HEK293 (cell line): ENCODE results near the gene TOMM40.

Experiments
- CTCF ChIA-PET: fragments of 350-600 bp; formaldehyde crosslinking; extraction: SDS; loops from one replicate; lab custom pipeline; 2021; ENCODE audit warnings: antibody characterized with exemption; lab: Yijun Ruan, JAX
- POLR2A ChIA-PET: fragments of 300-600 bp; formaldehyde crosslinking; extraction: SDS; loops from one replicate; lab custom pipeline; 2020; ENCODE audit warnings: antibody characterized with exemption, inconsistent platforms; lab: Yijun Ruan, JAX
- H3K27ac ChIP-seq: fragments of 200-500 bp; sonication (Bioruptor generic); 2 replicates; pipeline ENCODE4 v1.5.1; 2014; ENCODE audit warnings: low read depth, low read length, control low read depth, inconsistent platforms; ENCODE audit errors: extremely low read depth
- H3K36me3 ChIP-seq, 2 experiments: fragments of 200-500 bp in 1 of 2; sonication (Bioruptor generic) in 1 of 2; 1 replicate in 1 of 2; 2 replicates in 1 of 2; pipeline ENCODE4 v1.5.1; 2014 to 2017; ENCODE audit warnings: inconsistent platforms in 2 of 2, low read length in 2 of 2; ENCODE audit not compliant: control insufficient read depth in 2 of 2, insufficient read depth in 1 of 2
- H3K4me1 ChIP-seq: fragments of 200-500 bp; sonication (Bioruptor generic); 2 replicates; pipeline ENCODE4 v1.5.1; 2014; ENCODE audit warnings: mild to moderate bottlenecking, low read length, inconsistent platforms; ENCODE audit not compliant: control insufficient read depth, insufficient read depth
- H3K4me3 ChIP-seq: 2 replicates; pipeline ENCODE4 v1.5.1; 2011; ENCODE audit warnings: low read depth, mild to moderate bottlenecking, control low read depth, low read length, moderate library complexity
- H3K9me3 ChIP-seq: fragments of 200-500 bp; sonication (Bioruptor generic); 2 replicates; pipeline ENCODE4 v1.5.1; 2014; ENCODE audit warnings: low read depth, low read length, inconsistent platforms; ENCODE audit not compliant: control insufficient read depth, insufficient read depth
- HOXC10 ChIP-seq: sonication (generic); formaldehyde crosslinking; IDR thresholded peaks from 2 replicates; pipeline ENCODE4 v1.8.1; 2023; ENCODE audit warnings: mild to moderate bottlenecking, missing genetic modification reagents
- HOXD13 ChIP-seq: sonication (generic); formaldehyde crosslinking; IDR thresholded peaks from 2 replicates; pipeline ENCODE4 v1.8.0; 2022; ENCODE audit warnings: missing genetic modification reagents, borderline replicate concordance
- KLF1 ChIP-seq: fragments of 450-650 bp; formaldehyde crosslinking; IDR thresholded peaks from 2 replicates; pipeline ENCODE4 v1.5.1; 2016; ENCODE audit warnings: missing biosample characterization, missing genetic modification characterization
- KLF16 ChIP-seq: fragments of 450-650 bp; formaldehyde crosslinking; IDR thresholded peaks from 2 replicates; pipeline ENCODE4 v1.5.1; 2017; ENCODE audit warnings: missing biosample characterization, missing genetic modification characterization
- KLF9 ChIP-seq: fragments of 450-650 bp; formaldehyde crosslinking; IDR thresholded peaks from 2 replicates; pipeline ENCODE4 v1.5.1; 2016; ENCODE audit warnings: missing biosample characterization, missing genetic modification characterization, low read depth
- PRDM4 ChIP-seq: fragments of 450-650 bp; formaldehyde crosslinking; IDR thresholded peaks from 2 replicates; pipeline ENCODE4 v1.5.1; 2017; ENCODE audit warnings: missing biosample characterization, missing genetic modification characterization
- ZNF138 ChIP-seq: fragments of 450-650 bp; formaldehyde crosslinking; IDR thresholded peaks from 2 replicates; pipeline ENCODE4 v1.5.1; 2016; ENCODE audit warnings: missing biosample characterization, missing genetic modification characterization, borderline replicate concordance
- ZNF18 ChIP-seq: fragments of 450-650 bp; formaldehyde crosslinking; IDR thresholded peaks from 2 replicates; pipeline ENCODE4 v1.5.1; 2016; ENCODE audit warnings: missing biosample characterization, missing genetic modification characterization
- ZNF19 ChIP-seq: fragments of 450-650 bp; formaldehyde crosslinking; IDR thresholded peaks from 2 replicates; pipeline ENCODE4; 2016; ENCODE audit warnings: missing biosample characterization, missing genetic modification characterization, low read depth
- ZNF26 ChIP-seq: fragments of 450-650 bp; formaldehyde crosslinking; IDR thresholded peaks from 2 replicates; pipeline ENCODE4 v1.5.1; 2016; ENCODE audit warnings: missing biosample characterization, missing genetic modification characterization
- ZNF324 ChIP-seq: fragments of 450-650 bp; formaldehyde crosslinking; IDR thresholded peaks from 2 replicates; pipeline ENCODE4 v1.5.1; 2016; ENCODE audit warnings: missing biosample characterization, missing genetic modification characterization
- ZNF398 ChIP-seq: fragments of 450-650 bp; formaldehyde crosslinking; IDR thresholded peaks from 2 replicates; pipeline ENCODE4 v1.5.1; 2017; ENCODE audit warnings: missing biosample characterization, missing genetic modification characterization
- ZNF488 ChIP-seq: fragments of 450-650 bp; formaldehyde crosslinking; IDR thresholded peaks from 2 replicates; pipeline ENCODE4 v1.5.1; 2016; ENCODE audit warnings: missing biosample characterization, missing genetic modification characterization
- ZNF561 ChIP-seq: fragments of 450-650 bp; IDR thresholded peaks from 2 replicates; pipeline ENCODE4 v1.5.1; 2018; ENCODE audit warnings: missing biosample characterization, missing genetic modification characterization, borderline replicate concordance
- ZNF580 ChIP-seq: fragments of 450-650 bp; formaldehyde crosslinking; IDR thresholded peaks from 2 replicates; pipeline ENCODE4 v1.5.1; 2016; ENCODE audit warnings: missing biosample characterization, missing genetic modification characterization
- ZNF623 ChIP-seq: fragments of 450-650 bp; formaldehyde crosslinking; IDR thresholded peaks from 2 replicates; pipeline ENCODE4 v1.5.1; 2016; ENCODE audit warnings: missing biosample characterization, missing genetic modification characterization
- ZNF624 ChIP-seq: fragments of 450-650 bp; formaldehyde crosslinking; IDR thresholded peaks from 2 replicates; pipeline ENCODE4 v1.5.1; 2017; ENCODE audit warnings: missing biosample characterization, missing genetic modification characterization
- ZNF629 ChIP-seq: fragments of 450-650 bp; formaldehyde crosslinking; IDR thresholded peaks from 2 replicates; pipeline ENCODE4 v1.5.1; 2017; ENCODE audit warnings: missing biosample characterization, missing genetic modification characterization
- ZNF645 ChIP-seq: fragments of 450-650 bp; formaldehyde crosslinking; IDR thresholded peaks from 2 replicates; pipeline ENCODE4; 2016; ENCODE audit warnings: missing biosample characterization, missing genetic modification characterization
- ZNF792 ChIP-seq: fragments of 450-650 bp; formaldehyde crosslinking; IDR thresholded peaks from 2 replicates; pipeline ENCODE4 v1.5.1; 2016; ENCODE audit warnings: missing biosample characterization, missing genetic modification characterization

TOMM40 gene

GRCh38 chr19:44948763-44949374, 57.8 kb downstream of the TOMM40 start:
- ChIA-PET CTCF (interaction anchor here (1.0 to 1.7 kb wide), 2 partner anchors 8 to 45 kb away, joined by 3 to 16 read pairs; no protein-coding TSS in a partner anchor), POLR2A (interaction anchor here (1.4 kb wide), 1 partner anchor 43 kb away, joined by 3 read pairs; the partner anchor contains the start of gene APOE)
- no peak overlapping the region for H3K27ac ChIP-seq
- H3K4me3 ChIP-seq, result no peak overlapping the region
- peaks cover 3 to 4% of the 10 kb centered on the region in 2 experiments; a peak in 2 of 3 replicates for H3K36me3 ChIP-seq
- H3K9me3 ChIP-seq, result no peaks in the 10 kb centered on the region
- 0 out of 2 replicates have a peak, but pooled peaks cover 1% of the 10 kb centered on the region for H3K4me1 ChIP-seq
- TF ChIP-seq ZNF138 (no peak), ZNF488 (tag by site-specific recombination) (no peak), ZNF645 (no peak), ZNF629 (tag by site-specific recombination) (no peak), HOXC10 (no peak), ZNF324 (tag by site-specific recombination) (no peak), ZNF561 (tag by site-specific recombination) (no peak), ZNF792 (tag by site-specific recombination) (no peak), ZNF398 (no peak), ZNF19 (tag by site-specific recombination) (no peak), KLF1 (tag by site-specific recombination) (no peak), ZNF18 (no peak), ZNF26 (tag by site-specific recombination) (no peak), KLF9 (no peak), KLF16 (no peak), HOXD13 (CRISPR knock-in tag) (no peak), ZNF580 (tag by site-specific recombination) (no peak), ZNF624 (no peak), ZNF623 (no peak)
- TF ChIP-seq, all 188 proteins: peak for 0

- Histone ChIP-seq H3K36me3 (peaks cover 3 to 4% of the 10 kb centered on the region in 2 experiments; a peak in 2 of 3 replicates), H3K4me3 (no peak overlapping the region), H3K27ac (no peak overlapping the region), H3K4me1 (0 out of 2 replicates have a peak, but pooled peaks cover 5% of the 10 kb centered on the region), H3K9me3 (no peaks in the 10 kb centered on the region)
- no peak for TF ChIP-seq PRDM4 (tag by site-specific recombination)
- ChIA-PET POLR2A (no interaction called here), CTCF (interaction anchor here (0.6 to 1.0 kb wide), 2 partner anchors 9 to 327 kb away, joined by 3 read pairs; no protein-coding TSS in a partner anchor)
Observed at GRCh38 chr19:44949550-44949949, 58.5 kb downstream of the TOMM40 start.
